ENCODE measurements around the gene PCED1A.
A peak's percentile ranks its signal among the peaks of the same experiment; 100 is the strongest.
"Not testable (repeated sequence)": the region's sequence is repeated elsewhere in the genome, so short reads cannot be mapped to it uniquely, and the experiment has no call there.

PCED1A gene

GRCh38 chr20:2865630-2866029, 25.2 kb upstream of the PCED1A start:
- no peak for DNase-seq (ENCODE audit: low read depth)

- DNase-seq (ENCODE audit: low read depth) = no peak
Measured at GRCh38 chr20:2865101-2865500, 24.6 kb upstream of the PCED1A start.

- DNase-seq (ENCODE audit: low read depth) = no peak
Measured at GRCh38 chr20:2864626-2865025, 24.2 kb upstream of the PCED1A start.

- DNase-seq (ENCODE audit: low read depth) = no peak
Measured at GRCh38 chr20:2859330-2860121, 19.1 kb upstream of the PCED1A start.

GRCh38 chr20:2858591-2858990, 18.1 kb upstream of the PCED1A start:
- no peak for DNase-seq (ENCODE audit: low read depth)

GRCh38 chr20:2851086-2851485, 10.6 kb upstream of the PCED1A start:
- no peak for DNase-seq (ENCODE audit: low read depth)

GRCh38 chr20:2849529-2849928, 9.1 kb upstream of the PCED1A start:
- DNase-seq (ENCODE audit: low read depth) = no peak

GRCh38 chr20:2847802-2848201, 7.3 kb upstream of the PCED1A start:
- no peak for DNase-seq (ENCODE audit: low read depth)

- DNase-seq (ENCODE audit: low read depth) = no peak
Measured at GRCh38 chr20:2846698-2847097, 6.2 kb upstream of the PCED1A start.

- no peak for DNase-seq (ENCODE audit: low read depth)
Measured at GRCh38 chr20:2845607-2846006, 5.2 kb upstream of the PCED1A start.

GRCh38 chr20:2840967-2841531, 594 bp upstream of the PCED1A start:
- DNase-seq (ENCODE audit: low read depth) = peak; percentile 49

GRCh38 chr20:2839732-2840137, 720 bp downstream of the PCED1A start:
- DNase-seq (ENCODE audit: low read depth) = no peak

- no peak for DNase-seq (ENCODE audit: low read depth)
Measured at GRCh38 chr20:2838847-2839671, 1.4 kb downstream of the PCED1A start.

- no peak for DNase-seq (ENCODE audit: low read depth)
Measured at GRCh38 chr20:2838170-2838797, 2.2 kb downstream of the PCED1A start.

- DNase-seq (ENCODE audit: low read depth) = no peak
Measured at GRCh38 chr20:2837221-2837960, 3.1 kb downstream of the PCED1A start.

- DNase-seq (ENCODE audit: low read depth) = no peak
Measured at GRCh38 chr20:2836035-2836434, 4.4 kb downstream of the PCED1A start.

- no peak for DNase-seq (ENCODE audit: low read depth)
Measured at GRCh38 chr20:2835331-2835796, 5.1 kb downstream of the PCED1A start.

GRCh38 chr20:2834401-2835110, 5.9 kb downstream of the PCED1A start:
- DNase-seq (ENCODE audit: low read depth) = no peak

GRCh38 chr20:2833761-2834160, 6.7 kb downstream of the PCED1A start:
- DNase-seq (ENCODE audit: low read depth) = no peak

- not testable (repeated sequence) for DNase-seq (ENCODE audit: low read depth)
Measured at GRCh38 chr20:2831206-2831605, 9.2 kb downstream of the PCED1A start.

- DNase-seq (ENCODE audit: low read depth) = no peak
Measured at GRCh38 chr20:2829376-2829775, 11.1 kb downstream of the PCED1A start.

All from HS-5 (cell line).